Fibroblast of the conjunctiva (primary cell): ENCODE measurements around the gene NELFCD.

ENCODE experiments used
- DNase-seq: peaks from one replicate; pipeline ENCODE4 v3.0.0-alpha.2; 2010; ENCODE audit warnings: low read depth

The NELFCD gene

DNA sequence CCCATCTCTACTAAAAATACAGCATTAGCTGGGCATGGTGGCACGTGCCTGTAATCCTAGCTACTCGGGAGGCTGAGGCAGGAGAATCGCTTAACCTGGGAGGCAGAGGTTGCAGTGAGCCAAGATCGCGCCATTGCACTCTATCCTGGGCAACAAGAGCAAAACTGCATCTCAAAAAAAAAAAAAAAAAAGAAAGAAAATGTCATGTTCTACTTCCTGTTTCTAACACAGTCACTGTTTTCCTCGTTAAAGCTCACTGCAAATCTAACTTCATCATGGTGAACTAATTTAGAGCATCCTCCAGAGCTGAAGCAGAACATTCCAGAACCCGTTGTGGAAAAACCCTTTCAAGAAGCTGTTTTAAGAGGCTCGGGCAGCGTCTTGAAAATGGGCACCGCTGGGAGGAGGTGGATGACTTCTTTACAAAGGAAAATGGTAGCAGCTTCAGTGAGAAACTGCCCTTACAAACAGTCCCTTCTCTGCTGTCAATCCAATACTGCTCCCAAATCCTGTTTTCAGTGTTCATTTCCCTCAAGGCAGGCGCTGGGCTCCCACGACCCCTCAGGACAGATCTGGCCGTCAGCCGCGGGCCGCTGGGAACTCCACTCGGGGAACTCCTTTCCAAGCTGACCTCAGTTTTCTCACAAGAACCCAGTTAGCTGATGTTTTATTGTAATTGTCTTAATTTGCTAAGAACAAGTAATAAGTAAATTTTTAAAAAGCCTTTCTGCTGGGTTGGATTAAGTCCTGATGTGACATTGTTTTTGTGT is 13.5 kb downstream of the NELFCD start:
- no peak for DNase-seq

DNA sequence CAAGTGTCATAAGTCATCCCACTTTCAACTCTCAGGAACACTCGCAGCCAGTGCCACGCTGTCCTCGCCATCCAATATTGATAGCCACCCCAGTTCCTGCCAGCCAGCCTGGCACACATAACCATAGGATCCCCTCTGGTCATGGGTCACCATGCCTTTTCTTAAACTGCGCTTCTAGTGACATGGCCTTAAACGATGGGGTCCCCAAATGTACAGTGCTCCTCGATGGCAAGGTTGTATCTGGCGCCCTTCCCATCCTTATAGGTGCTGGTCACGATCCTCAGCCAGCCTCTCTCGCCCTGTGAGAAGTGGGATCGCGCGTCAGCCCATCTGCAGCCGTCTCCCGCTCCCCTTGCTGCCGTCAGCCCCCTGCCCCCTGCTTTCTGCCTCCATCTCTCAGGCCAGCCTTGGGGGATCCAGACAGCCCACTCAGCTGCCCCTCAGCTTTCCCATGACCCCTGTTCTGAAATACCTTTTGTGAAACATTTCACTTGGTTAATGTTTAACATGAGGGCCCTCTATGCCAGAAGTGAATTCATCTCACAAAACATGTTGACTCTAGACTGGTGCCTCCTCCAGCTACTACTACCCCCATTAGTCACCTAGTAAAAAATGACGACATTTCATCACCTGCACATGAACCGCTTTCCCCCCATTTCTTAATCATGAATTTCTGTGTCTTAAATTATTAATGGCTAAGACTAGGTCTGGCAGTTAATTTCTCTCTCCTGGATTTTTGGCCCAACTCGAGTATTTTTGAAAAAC is 14.6 kb downstream of the NELFCD start:
- no peak for DNase-seq

DNA sequence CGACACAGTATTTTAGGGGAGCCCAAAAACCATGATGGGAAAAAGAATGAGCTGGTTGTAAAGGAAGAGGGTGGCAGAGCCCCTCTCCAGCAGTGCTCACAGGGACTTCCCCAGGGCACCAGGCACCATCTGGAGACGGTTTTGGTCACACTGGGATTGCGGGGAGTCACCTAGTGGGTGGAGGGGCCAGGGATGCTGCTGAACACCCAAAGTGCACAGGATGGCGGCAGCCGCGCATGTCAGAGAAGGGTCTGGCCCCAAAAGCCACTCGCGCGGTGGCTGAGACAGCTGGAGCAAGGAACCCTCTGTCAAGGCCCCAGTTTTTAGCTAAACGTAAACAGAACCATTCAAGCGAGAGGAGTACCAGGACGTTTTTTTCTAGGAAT is 15.2 kb downstream of the NELFCD start:
- DNase-seq, result no peak

DNA sequence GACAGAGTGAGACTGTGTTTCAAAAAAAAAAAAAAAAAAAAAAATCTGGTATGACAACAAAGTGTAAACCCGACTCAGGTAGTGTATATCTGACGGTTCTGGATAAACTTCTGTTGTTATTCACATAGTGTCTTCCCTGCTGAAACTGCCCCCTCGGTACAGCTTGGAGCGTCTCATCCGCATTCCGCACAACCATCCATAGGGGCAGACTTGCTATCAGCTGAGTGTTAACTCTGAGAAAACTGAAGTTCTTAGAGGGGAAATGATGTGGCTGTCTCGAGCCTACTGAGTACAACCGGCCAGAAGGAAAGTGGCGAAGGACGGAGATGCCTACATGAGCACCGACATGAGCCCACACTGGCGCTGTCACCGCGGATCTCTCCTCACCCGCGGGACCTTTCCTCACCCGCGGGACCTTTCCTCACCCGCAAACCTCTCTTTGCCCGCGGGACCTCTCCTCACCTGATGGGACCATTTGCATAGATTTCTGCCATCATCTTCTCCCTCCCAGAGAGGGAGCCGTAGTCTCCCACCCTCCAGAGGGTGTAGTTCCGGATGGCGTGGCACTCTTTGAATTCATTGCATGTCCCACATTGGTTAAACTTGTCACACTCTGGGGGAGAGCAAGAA is 16.2 kb downstream of the NELFCD start:
- DNase-seq, result no peak

DNA sequence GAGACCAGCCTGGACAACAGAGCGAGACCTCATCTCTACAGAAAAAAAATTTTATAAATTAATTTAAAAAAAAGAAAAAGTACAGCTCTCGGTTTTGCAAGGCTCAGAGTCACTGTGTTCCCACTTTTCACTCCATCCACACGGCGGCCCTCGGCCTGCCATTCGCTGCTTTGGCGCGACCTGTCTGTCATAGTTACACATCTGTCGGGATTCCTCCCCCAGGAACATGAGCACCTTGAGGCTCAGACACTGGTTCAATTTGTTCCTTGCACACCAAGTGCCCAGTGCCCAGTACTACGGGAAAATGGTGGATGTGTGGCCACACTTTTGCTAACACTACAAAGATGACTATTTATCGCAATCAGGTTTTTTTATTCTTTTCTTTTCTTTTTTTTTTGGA is 17.6 kb downstream of the NELFCD start:
- DNase-seq, result no peak

DNA sequence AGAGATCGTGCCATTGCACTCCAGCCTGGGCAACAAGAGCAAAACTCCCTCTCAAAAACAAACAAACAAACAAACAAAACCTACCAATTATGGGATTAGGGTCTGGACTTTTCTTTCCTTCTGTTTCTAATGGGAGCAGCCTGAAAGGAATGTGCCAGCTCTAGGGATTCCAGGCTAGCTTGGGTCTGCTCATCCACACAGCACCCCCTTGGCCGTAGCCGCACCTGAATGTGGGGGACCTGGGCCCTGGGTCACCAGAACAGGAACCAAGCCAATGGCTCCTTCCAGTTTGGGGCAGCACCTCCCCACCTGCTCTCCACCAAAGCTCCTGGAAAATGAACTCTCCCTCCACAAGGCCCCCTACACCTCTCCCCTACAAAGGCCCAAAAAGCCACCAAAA is 19.3 kb downstream of the NELFCD start:
- DNase-seq, result no peak

DNA sequence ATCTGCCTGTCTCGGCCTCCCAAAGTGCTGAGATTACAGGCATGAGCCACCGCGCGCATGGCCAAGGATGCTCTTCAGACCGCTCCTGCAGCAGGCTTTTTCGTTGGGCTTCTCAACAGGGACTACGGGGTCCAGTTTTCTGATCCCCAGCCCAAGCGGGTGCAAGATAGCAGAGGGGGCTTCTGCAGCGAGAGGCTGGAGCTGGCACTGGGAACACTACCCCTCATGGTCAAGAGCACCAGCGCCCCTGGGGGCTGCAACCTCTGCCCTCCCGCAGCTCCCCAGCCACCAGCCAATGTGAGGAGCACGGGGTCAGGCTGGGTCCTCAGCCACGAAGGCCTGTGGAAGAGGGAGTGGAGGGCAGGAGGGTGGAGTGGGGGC is 20.0 kb downstream of the NELFCD start:
- DNase-seq, result no peak

DNA sequence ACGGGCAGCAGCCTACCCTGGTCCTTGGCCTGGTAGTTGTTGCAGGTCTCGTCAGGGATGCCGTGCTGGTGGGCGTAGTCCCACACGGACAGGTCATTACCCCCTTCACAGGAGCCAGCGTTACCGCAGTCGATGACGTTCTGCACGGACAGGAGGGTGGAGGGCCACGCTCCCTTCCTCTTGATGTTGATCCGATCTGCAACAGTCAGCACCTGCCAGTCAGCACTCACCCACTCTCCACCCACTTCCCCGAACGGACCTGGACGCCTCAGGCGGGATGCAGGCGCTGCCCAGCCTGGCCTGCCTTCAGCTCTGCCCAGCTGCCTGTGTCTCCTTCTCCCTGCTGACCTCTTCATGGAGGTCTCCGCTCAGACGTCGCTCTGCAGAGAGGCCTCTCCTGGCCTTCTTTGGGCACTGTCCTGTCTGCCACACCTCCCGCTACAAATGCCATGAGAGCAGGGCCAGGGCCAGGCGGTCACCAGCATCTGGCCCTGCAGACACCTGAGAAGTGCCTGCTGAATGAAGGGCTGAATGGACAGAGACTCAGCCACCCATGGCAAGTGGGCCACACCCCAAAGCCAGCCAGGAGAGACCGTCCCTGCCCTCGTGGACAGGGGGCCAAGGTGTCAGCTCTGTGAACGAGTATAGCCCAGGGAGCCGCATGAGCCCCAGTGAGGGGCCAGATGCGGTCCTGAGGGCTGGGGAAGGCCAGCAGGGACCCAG is 20.6 kb downstream of the NELFCD start:
- DNase-seq, result no peak

DNA sequence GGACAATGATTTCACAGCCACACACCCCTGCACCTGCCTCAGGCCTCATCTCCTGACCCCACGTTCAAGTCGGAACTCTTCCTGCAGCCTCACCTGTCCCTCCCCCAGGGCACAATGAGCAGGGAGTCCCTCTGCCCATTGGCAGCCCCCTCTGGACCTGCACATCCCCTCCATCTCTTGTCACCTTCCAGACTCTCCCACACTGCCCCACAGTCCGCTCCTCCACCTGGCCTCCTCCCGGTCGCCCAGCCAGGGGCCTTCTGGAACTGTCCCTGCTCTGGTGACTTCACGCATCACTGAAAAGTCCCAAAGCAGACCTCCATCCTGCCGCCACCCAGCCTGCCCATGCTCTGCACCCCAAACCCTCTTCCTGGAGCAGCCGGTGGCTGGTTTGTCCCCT is 21.3 kb downstream of the NELFCD start:
- no peak for DNase-seq

DNA sequence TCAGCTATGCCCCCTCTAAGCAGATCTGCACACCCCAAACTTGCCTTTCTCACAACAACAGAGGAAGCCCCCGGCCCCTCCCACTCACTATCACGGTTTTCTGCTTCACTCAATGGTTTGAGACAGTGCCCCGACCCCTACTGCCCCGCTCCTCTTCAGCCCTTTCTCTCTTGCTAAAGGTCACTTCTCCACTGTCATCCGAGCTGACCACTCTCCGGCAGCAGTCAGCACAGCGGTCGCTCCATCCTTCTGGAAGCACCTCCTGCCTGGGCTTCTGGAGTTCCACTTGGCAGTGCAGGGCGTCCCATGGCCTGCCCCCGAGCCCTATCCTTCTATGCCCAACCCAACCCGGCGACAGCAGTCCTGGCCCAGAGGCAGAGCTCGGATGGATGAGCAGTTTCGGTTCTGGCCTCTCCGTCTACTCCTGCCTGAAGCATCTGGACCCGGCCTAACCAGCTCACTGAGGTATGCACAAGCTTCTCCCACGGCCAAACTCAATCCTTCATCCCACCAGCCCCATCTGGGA is 21.9 kb downstream of the NELFCD start:
- no peak for DNase-seq

DNA sequence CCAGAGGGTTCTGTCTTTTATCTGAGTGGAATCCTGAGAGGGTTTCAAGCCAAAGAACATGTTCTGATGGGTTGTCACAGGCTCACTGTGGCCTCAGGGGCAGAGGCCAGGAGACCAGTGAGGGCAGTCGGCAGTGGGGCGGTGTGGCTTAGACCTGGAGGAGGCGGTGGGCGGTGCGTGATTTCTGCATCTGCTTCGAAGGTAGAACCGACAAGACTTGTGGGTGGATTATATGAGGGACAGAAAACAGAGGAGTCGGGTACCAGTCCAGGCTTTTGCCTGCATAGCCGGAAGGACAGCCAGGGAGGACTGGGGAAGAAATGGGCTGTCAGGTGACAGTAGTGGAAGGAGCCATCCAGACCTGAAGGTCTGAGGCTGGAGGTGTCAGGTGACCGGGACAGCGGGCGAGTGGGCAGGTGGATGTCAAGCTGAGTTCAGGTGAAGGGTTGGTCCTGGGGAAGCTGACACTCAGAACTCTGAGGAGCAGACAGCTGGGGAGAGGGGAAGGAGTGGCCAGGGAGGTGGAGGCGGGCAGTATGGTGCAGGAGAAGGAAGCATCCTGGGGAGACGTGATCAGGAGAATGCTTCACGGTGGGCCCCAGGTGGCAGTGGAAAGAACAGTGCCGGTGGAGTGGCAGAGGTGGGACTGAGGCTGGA is 22.9 kb downstream of the NELFCD start:
- no peak for DNase-seq

DNA sequence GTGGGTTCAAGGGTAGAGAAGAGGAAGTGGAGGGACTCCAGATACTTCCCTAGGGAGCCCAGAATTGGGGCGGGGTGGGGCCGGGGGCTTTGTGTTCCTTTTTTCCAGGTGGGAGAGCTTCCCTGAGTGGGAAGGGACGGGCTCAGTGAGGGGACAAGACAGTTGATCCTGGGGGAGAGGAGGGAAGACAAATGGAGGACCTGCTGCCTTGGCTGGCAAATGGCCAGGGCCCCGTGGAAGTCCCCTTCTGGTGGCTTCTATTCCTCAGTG is 23.4 kb downstream of the NELFCD start:
- DNase-seq, result no peak

DNA sequence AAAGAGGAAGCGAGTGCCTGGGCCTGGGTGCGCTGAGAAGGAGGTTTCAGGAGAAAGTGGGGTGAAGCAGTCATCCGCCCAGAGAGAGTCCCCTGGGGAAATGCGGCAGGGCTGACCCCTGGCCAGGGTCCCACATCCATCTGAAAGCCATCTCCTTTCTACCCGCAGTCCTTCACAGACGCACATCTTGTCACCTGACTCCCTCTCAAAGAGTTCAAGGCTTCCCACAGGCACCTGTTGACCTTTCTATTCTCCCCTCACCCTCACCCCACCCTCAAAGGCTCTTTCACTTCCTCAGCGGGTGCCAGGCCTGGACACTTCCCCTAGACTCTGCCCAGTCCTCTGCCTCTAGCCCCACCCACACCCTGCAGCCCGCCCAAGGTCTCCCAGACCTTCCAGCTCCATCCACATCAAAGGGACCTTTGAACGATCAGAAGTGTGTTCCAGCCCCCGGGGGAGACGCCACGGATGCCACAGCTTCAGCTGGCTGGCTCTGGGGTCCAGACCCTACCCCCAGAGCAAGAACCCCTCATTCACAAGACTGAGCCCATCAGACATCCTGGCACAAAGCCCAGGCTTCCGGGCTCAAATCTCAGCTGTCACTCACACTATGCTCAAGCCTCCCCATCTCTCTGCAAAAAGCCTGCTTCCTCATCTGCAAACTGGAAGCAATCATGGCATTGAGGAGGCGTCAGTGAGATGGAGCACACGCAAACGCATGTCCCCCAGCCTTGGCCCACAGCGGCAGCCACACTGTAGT is 23.9 kb downstream of the NELFCD start:
- DNase-seq, result no peak

DNA sequence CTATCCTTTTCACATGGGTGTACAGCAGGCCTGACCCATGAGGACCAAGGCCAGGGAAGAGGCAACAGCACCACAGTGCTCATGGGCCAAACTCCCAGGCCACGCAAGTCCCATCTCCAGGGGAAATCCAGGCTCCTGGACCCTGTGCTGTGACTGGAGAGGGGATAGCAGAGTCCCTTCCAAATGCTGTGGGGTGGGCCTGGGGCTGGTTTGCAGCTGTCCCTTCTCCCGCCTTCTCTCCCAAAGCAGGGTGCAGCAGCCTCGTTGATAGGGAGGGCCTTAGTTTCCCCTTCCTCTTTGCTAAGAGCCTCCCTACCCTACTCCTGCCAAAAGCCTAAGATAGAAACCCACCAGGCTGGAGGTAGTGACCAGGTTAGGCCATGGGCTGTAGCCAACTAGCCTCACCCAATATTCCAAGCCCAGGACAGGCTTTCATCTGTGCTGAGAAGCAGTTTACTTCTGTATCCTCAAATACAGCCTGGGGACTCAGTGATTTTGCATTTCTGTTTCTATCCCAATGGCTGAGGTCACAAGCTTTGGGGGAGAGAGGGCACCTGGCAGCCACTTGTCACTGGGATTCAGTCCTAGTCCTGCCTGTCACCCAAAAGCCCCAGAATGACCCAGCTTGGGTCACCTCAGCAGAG is 24.6 kb downstream of the NELFCD start:
- DNase-seq, result no peak

DNA sequence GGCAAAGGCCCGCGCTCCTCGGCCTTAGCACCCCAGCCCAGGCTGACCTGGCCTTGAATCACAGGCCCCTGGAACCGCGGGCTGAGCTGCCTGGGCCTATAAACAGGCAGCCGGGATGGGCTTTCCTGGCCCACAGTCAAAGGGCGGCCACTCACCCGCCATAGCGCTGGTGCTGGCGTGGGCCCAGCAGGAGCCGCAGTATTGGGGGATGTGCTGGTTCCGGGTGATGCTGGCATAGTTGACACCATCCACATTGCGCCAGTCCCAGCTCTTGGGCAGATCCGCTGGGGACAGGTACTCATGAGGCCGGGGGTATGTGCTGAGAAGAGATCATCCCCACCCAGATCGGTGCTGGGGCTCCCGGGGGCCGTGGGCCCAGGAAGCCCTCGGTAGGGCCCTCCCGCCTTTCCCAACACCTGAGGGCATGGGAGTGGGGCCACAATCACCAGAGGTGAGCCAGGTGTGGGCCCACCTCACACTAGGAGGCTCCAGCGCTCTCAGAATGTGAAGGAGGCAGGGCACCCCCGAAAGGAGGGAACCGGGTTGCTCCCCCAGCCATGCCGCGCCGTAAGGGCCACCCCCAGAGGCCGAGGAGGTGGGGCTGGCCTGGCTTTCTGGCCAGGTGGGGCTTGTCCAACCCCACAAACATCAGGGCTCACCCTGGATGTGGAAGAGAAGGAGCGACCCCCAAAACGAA is 25.3 kb downstream of the NELFCD start:
- DNase-seq, result no peak

DNA sequence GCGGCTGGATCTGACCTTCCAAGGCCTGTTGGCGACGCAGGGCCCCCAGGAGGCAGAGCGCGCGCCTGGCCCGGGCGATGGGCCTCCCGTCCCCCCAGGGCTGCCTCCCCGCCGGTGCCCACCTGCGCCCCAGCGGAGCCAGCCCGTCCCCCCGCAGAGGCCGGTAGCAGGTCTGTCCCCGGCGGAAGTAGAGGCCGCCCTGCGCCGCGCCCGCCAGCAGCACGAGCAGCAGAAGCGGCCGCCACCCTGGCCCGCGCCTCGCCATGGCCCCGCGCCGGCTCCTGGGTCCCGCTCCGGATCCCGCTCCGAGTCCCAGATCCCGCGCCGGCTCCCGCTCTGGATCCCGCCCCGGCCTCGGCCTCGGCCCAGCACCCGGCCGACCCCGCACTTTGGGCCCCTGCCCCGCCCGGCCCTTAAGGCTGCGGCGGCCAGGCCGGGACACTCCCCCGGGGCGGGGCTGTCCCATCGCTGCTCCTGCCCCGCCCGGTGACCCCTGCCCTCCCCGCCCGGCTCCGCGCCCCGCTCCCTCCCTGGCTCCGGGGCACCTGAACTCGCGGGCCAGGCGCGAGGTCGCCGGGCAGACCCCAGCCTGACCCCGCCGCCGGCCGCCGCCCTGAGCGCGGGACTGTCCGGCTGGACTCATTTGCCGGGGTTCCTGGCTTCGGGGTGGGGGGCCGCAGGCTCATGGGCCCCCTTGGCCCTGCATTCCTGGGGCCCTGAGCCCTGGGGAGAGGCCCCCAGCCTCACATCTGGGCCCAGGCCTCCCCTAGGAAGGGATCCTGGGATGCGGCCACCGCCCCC is 26.0 kb downstream of the NELFCD start, which contains the start of gene CTSZ:
Gene CTSZ (minus strand): TSS at position 391 of the 801 bp plus-strand sequence. CDS start 126 bp downstream, at position 265.
- DNase-seq, result peak; percentile 18

DNA sequence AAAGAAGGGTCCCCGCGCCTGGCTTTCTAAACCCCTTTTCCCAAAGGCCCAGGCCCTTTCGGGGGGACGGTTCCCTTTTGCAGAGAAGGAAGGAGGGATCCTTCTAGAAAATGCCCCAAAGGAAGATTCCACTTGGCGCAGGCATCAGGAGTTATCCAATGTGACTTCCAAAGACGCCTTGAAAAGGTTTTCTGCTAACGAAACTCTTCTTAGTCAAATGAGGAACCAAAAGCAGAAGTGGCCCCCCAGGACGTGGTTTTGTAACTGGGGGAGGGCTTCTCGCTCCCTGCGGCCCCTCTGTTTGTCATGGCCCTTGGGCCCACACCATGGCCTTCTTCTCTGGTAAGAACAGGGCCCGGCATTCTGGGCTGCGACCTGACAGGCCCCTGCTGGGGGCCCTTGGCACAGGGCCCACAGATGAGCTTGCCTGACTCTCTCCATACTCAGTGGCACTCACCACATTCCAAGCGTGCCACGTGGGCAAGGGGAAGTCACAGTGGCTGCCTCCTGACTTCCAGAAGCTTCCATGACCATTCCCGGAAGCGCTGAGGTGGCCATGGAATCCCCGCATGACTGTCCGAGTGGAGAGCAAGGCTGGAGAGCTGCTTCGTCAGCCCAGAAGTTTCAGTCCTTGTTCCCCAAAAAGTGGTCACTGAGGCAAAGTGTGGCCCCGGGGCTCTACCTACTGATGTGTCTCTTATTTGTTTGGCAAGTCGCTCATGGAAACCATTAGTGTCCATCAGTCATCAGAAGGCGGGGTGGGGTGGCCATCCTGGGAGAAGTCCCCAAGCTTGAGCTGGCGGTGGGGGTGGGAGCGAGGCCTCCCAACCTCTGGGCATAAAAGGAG is 26.8 kb downstream of the NELFCD start:
- no peak for DNase-seq

DNA sequence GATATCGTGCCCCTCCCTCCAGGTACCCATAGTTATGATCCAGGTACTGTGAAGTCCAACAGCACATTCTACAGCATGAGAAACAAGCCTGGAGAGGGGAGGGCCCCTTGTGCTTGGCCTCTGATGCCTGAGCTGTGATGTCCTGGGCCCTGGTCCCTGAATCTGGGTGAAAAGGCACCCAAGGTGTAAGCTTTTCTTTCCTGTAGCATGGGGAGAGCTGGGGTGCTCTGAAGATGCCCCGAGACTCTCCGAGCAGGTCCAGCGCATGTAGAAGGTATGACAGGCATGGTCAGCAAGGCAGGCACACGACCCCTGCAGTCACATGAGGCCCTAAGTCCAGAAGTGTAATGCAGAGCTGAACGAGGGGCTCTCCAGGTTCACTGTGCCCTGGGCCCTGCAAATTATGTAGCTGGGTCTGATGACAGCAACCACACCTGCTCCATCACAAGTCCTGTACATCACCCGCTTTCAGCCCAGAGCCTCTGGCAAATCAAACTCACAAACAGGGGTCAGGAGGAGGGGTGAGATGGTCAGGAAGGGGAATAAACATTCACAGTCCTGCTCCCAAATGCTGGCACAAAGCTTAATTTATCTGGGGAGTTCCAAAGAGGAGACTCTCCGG is 27.8 kb downstream of the NELFCD start:
- no peak for DNase-seq
